ENCODE data around the gene SLC15A2. TPM values are rescaled to one million over a fixed set of nuclear protein-coding genes. Genes with fewer than 3 reads are reported as not detected.

SLC15A2 gene
- polyA plus RNA-seq, 3 donors, result 0.37 to 5.4 (median 0.62) TPM

- no peaks in the 10 kb centered on the region for H3K79me2 ChIP-seq (ENCODE audit: insufficient read depth, low read length)
- peaks cover 23 to 26% of the 10 kb centered on the region in 2 donors for H3K9me3 ChIP-seq (replicated peaks in 1 of 2; ENCODE audit: control insufficient read depth in 1 of 2, insufficient read depth in 1 of 2, low read length in 2 of 2)
- no peak overlapping the region for H3K4me3 ChIP-seq (replicated peaks in 1 of 3; ENCODE audit: low read depth in 2 of 3, low read length in 3 of 3)
- Mint-ChIP-seq H3K9me3 (peaks cover 29 to 47% (median 45%) of the 10 kb centered on the region in 7 donors), H3K4me3 (no peak overlapping the region), H3K4me1 (peaks cover 25% of the 10 kb centered on the region), H3K36me3 (peaks cover 8 to 22% of the 10 kb centered on the region in 2 donors), H3K27ac (no peak overlapping the region), H3K27me3 (ENCODE audit: low read depth in 3 of 3) (no peaks in the 10 kb centered on the region)
- no peaks in the 10 kb centered on the region for H3K27me3 ChIP-seq (ENCODE audit: control insufficient read depth in 2 of 2, insufficient read depth in 2 of 2, low read length in 2 of 2)
- TF ChIP-seq CTCF (IDR thresholded peaks at IDR 0.05), result no peak
- no peak for DNase-seq
- no peaks in the 10 kb centered on the region for H4K20me1 ChIP-seq (ENCODE audit: insufficient read depth, low read length)
- intact Hi-C loops (cut with micrococcal nuclease), result no loop called here
- peaks cover 30% of the 10 kb centered on the region in 2 donors for H3K4me1 ChIP-seq (ENCODE audit: control insufficient read depth in 1 of 2, insufficient read depth in 2 of 2, low read length in 2 of 2)
- no peak overlapping the region for H3K9ac ChIP-seq (ENCODE audit: insufficient read depth, low read length, poor library complexity, severe bottlenecking)
- no peaks in the 10 kb centered on the region for H3K36me3 ChIP-seq (replicated peaks in 1 of 2; ENCODE audit: control insufficient read depth in 1 of 2, insufficient read depth in 2 of 2, low read length in 2 of 2)
- H3K27ac ChIP-seq (ENCODE audit: low read depth in 1 of 2, low read length in 2 of 2), result no peak overlapping the region
- H3K4me2 ChIP-seq (replicated peaks; ENCODE audit: extremely low read depth, low read length, poor library complexity, severe bottlenecking), result no peak overlapping the region
- no peak overlapping the region for H2AFZ ChIP-seq (ENCODE audit: insufficient read depth, low read depth, low read length, poor library complexity, severe bottlenecking)
These were observed 67.1 kb downstream of the SLC15A2 start for GRCh38 chr3:121961283-121961682.

DNA sequence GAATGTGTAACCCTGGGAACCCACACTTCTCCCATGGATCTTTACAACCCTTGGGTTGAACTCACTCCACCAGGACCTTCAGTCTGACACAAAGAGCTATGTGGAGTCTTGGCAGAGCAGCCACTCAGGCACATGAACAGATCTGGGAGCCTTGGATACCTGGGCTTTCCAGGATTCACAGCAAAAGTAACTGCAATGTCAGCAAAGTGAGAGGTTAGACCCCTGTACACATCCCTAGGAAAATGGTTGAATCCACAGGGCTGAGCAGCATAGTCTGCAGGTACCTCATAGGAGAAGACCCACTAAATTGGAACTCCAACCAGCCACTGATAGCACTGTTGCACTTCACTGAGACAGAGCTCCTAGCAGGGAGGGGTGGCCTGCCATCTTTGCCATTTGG lies 68.2 kb downstream of the SLC15A2 start:
- H3K9me3 Mint-ChIP-seq, result peaks cover 31 to 56% (median 50%) of the 10 kb centered on the region in 7 donors
- H3K27me3 Mint-ChIP-seq (ENCODE audit: low read depth in 3 of 3), result no peaks in the 10 kb centered on the region
- H3K4me3 Mint-ChIP-seq, result no peak overlapping the region
- H3K4me1 ChIP-seq (ENCODE audit: control insufficient read depth in 1 of 2, insufficient read depth in 2 of 2, low read length in 2 of 2), result peaks cover 18% of the 10 kb centered on the region in 2 donors
- no peak overlapping the region for H2AFZ ChIP-seq (ENCODE audit: insufficient read depth, low read depth, low read length, poor library complexity, severe bottlenecking)
- peaks cover 14% of the 10 kb centered on the region for H3K4me1 Mint-ChIP-seq
- no peak overlapping the region for H3K9ac ChIP-seq (ENCODE audit: insufficient read depth, low read length, poor library complexity, severe bottlenecking)
- intact Hi-C loops (cut with micrococcal nuclease), result no loop called here
- no peak overlapping the region for H3K27ac ChIP-seq (ENCODE audit: low read depth in 1 of 2, low read length in 2 of 2)
- no peaks in the 10 kb centered on the region for H4K20me1 ChIP-seq (ENCODE audit: insufficient read depth, low read length)
- no peak for DNase-seq
- H3K4me3 ChIP-seq (replicated peaks in 1 of 3; ENCODE audit: low read depth in 2 of 3, low read length in 3 of 3), result no peak overlapping the region
- no peaks in the 10 kb centered on the region for H3K79me2 ChIP-seq (ENCODE audit: insufficient read depth, low read length)
- H3K36me3 Mint-ChIP-seq, result peaks cover 8 to 21% of the 10 kb centered on the region in 2 donors
- H3K36me3 ChIP-seq (replicated peaks in 1 of 2; ENCODE audit: control insufficient read depth in 1 of 2, insufficient read depth in 2 of 2, low read length in 2 of 2), result no peaks in the 10 kb centered on the region
- H3K9me3 ChIP-seq (replicated peaks in 1 of 2; ENCODE audit: control insufficient read depth in 1 of 2, insufficient read depth in 1 of 2, low read length in 2 of 2), result peaks cover 23 to 26% of the 10 kb centered on the region in 2 donors
- no peak for TF ChIP-seq CTCF (IDR thresholded peaks at IDR 0.05)
- H3K27me3 ChIP-seq (ENCODE audit: control insufficient read depth in 2 of 2, insufficient read depth in 2 of 2, low read length in 2 of 2), result no peaks in the 10 kb centered on the region
- no peak overlapping the region for H3K27ac Mint-ChIP-seq
- no peak overlapping the region for H3K4me2 ChIP-seq (replicated peaks; ENCODE audit: extremely low read depth, low read length, poor library complexity, severe bottlenecking)
